ENCODE measurements around the gene ATOX1. TPM values are rescaled to one million over a fixed set of nuclear protein-coding genes. Genes with fewer than 3 reads are reported as not detected.

Gene ATOX1
- total and polyA plus RNA-seq, 10 of the 15 experiments (the other 5 are each of a cell fraction or from before 2014, with no cell fraction given) = 130 to 642 (median 245) TPM

DNA sequence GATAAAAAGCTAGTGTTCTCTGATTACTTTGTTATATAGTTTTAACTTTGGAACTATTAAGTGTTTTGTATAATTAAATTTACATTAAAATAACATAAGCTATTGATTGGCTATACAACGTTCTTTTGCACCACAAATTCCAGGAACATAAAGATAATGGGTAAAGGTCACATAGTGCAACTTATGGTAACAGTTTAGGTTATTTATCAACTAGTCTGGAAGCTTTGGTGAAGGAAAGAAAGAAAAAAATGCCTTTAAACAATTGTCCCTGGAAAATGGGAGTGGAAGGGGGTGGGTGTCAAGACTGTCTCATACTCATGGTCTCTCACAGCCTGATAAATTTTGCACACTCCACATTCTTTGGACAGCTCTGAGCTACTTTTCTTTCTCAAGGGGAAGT, 54.7 kb downstream of the ATOX1 start:
- 48% methylated on average over 1 of the region's 1 CpG for WGBS (ENCODE audit: insufficient coverage, insufficient replicate concordance, low lambda C conversion rate, missing lambda C conversion rate)
- Histone ChIP-seq H4K20me1 (ENCODE audit: control insufficient read depth, insufficient read depth) (no peaks in the 10 kb centered on the region), H3K9ac (ENCODE audit: control insufficient read depth, insufficient read depth, low read length) (no peak overlapping the region), H3K79me2 (ENCODE audit: control insufficient read depth, insufficient read depth, low read length) (no peaks in the 10 kb centered on the region), H2AFZ (ENCODE audit: control insufficient read depth, low read depth, low read length) (no peak overlapping the region; the same call in 1 of the 2 replicates), H3K4me2 (ENCODE audit: control insufficient read depth, insufficient read depth) (no peak overlapping the region), H3K4me3 (no peak overlapping the region), H3K27me3 (replicated peaks in 1 of 2; ENCODE audit: control insufficient read depth in 2 of 2, insufficient read depth in 2 of 2, low read length in 1 of 2) (no peaks in the 10 kb centered on the region), H3K27ac (ENCODE audit: control insufficient read depth, insufficient read depth) (no peak overlapping the region; the same call in 1 of the 2 replicates), H3K4me1 (ENCODE audit: control insufficient read depth, insufficient read depth, low read length) (peaks cover 43% of the 10 kb centered on the region), H3K9me3 (replicated peaks; ENCODE audit: control insufficient read depth, insufficient read depth, low read length) (no peaks in the 10 kb centered on the region), H3K36me3 (ENCODE audit: control insufficient read depth in 2 of 2, insufficient read depth in 2 of 2, low read length in 1 of 2) (no peaks in the 10 kb centered on the region)
- ATAC-seq (no peak), FAIRE-seq (no peak), DNase-seq (ENCODE audit: low read depth, low spot score) (no peak)
- no TSS peak for BruUV-seq (replicated peaks)
- intact Hi-C loops (cut with micrococcal nuclease; ENCODE audit: unreplicated experiment) (loop anchor here (5.0 kb wide), 1 partner anchor 41 kb away; no protein-coding TSS in a partner anchor), in situ Hi-C loops (cut with MboI) (no loop called here)
- TF ChIP-seq ZNF622 (IDR thresholded peaks at IDR 0.05) (no peak), SIX5 (IDR thresholded peaks at IDR 0.05; ENCODE audit: low read depth, low read length, severe bottlenecking) (no peak), EED (IDR thresholded peaks at IDR 0.05; ENCODE audit: low read depth) (no peak), SUZ12 (IDR thresholded peaks at IDR 0.05; ENCODE audit: unreplicated experiment) (no peak), BACH1 (IDR thresholded peaks at IDR 0.05; ENCODE audit: borderline replicate concordance) (no peak), CHD2 (IDR thresholded peaks at IDR 0.05; ENCODE audit: borderline replicate concordance, low read depth, low read length) (no peak), ASH2L (IDR thresholded peaks at IDR 0.05; ENCODE audit: borderline replicate concordance, low read depth) (no peak), MYB (IDR thresholded peaks at IDR 0.05; ENCODE audit: borderline replicate concordance, low read depth, low read length) (no peak)
- TF ChIP-seq, protein P1, sequence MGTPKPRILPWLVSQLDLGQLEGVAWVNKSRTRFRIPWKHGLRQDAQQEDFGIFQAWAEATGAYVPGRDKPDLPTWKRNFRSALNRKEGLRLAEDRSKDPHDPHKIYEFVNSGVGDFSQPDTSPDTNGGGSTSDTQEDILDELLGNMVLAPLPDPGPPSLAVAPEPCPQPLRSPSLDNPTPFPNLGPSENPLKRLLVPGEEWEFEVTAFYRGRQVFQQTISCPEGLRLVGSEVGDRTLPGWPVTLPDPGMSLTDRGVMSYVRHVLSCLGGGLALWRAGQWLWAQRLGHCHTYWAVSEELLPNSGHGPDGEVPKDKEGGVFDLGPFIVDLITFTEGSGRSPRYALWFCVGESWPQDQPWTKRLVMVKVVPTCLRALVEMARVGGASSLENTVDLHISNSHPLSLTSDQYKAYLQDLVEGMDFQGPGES (IDR thresholded peaks at IDR 0.05) = no peak
- TF ChIP-seq, protein P2, sequence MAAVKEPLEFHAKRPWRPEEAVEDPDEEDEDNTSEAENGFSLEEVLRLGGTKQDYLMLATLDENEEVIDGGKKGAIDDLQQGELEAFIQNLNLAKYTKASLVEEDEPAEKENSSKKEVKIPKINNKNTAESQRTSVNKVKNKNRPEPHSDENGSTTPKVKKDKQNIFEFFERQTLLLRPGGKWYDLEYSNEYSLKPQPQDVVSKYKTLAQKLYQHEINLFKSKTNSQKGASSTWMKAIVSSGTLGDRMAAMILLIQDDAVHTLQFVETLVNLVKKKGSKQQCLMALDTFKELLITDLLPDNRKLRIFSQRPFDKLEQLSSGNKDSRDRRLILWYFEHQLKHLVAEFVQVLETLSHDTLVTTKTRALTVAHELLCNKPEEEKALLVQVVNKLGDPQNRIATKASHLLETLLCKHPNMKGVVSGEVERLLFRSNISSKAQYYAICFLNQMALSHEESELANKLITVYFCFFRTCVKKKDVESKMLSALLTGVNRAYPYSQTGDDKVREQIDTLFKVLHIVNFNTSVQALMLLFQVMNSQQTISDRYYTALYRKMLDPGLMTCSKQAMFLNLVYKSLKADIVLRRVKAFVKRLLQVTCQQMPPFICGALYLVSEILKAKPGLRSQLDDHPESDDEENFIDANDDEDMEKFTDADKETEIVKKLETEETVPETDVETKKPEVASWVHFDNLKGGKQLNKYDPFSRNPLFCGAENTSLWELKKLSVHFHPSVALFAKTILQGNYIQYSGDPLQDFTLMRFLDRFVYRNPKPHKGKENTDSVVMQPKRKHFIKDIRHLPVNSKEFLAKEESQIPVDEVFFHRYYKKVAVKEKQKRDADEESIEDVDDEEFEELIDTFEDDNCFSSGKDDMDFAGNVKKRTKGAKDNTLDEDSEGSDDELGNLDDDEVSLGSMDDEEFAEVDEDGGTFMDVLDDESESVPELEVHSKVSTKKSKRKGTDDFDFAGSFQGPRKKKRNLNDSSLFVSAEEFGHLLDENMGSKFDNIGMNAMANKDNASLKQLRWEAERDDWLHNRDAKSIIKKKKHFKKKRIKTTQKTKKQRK (IDR thresholded peaks at IDR 0.05; ENCODE audit: low read depth, low read length) = no peak
- ChIA-PET CTCF (interaction anchor here (0.6 to 9.0 kb wide), 10 partner anchors 12 to 95 kb away, joined by 3 to 88 read pairs (median 7); partner anchors contain the start of gene G3BP1), RAD21 (ENCODE audit: unreplicated experiment) (interaction anchor here (1.3 to 2.5 kb wide), 6 partner anchors 17 to 68 kb away, joined by 3 to 29 read pairs (median 7); partner anchors contain the start of gene G3BP1), POLR2A (interaction anchor here (0.8 kb wide), 1 partner anchor 17 kb away, joined by 6 read pairs; no protein-coding TSS in a partner anchor), SMC1A (ENCODE audit: uncharacterized antibody, unreplicated experiment) (interaction anchor here (0.9 to 6.4 kb wide), 12 partner anchors 8 to 52 kb away, joined by 3 to 103 read pairs (median 6); no protein-coding TSS in a partner anchor)
